ENCODE measurements around the gene CHST9. TPM values are rescaled to one million over a fixed set of nuclear protein-coding genes. Genes with fewer than 3 reads are reported as not detected.
"Not testable (repeated sequence)": the region's sequence is repeated elsewhere in the genome, so short reads cannot be mapped to it uniquely, and the experiment has no call there.

Gene CHST9
- total RNA-seq, 1 donor from 2014 or later, result 0.03 TPM

- no peaks in the 10 kb centered on the region for H3K4me1 ChIP-seq
- no peak for DNase-seq
- no peak for ATAC-seq
- TF ChIP-seq CTCF (IDR thresholded peaks at IDR 0.05), result no peak
- intact Hi-C loops (cut with DNase I), result no loop called here
- no peaks in the 10 kb centered on the region for H3K9me3 ChIP-seq
- no peaks in the 10 kb centered on the region for H3K27me3 ChIP-seq
- no peak overlapping the region for H3K4me3 ChIP-seq
- H3K36me3 ChIP-seq, result no peaks in the 10 kb centered on the region
- no peak overlapping the region for H3K27ac ChIP-seq
Measured at GRCh38 chr18:27164905-27165304, 20.2 kb downstream of the CHST9 start.

- H3K4me3 ChIP-seq; intact Hi-C loops (cut with DNase I); ATAC-seq; H3K36me3 ChIP-seq; H3K9me3 ChIP-seq; H3K4me1 ChIP-seq; H3K27ac ChIP-seq; DNase-seq; H3K27me3 ChIP-seq: not testable (repeated sequence)
Measured at GRCh38 chr18:27163197-27163716, 21.9 kb downstream of the CHST9 start.

- H3K9me3 ChIP-seq; H3K4me1 ChIP-seq; H3K36me3 ChIP-seq; H3K27ac ChIP-seq; ATAC-seq; intact Hi-C loops (cut with DNase I); H3K4me3 ChIP-seq; H3K27me3 ChIP-seq; DNase-seq: not testable (repeated sequence)
Measured at GRCh38 chr18:27149240-27149639, 35.9 kb downstream of the CHST9 start.

GRCh38 chr18:27144672-27145071 is 40.4 kb downstream of the CHST9 start:
- intact Hi-C loops (cut with DNase I), result no loop called here
- DNase-seq, result no peak

GRCh38 chr18:27143580-27144287 is 41.4 kb downstream of the CHST9 start:
- no peaks in the 10 kb centered on the region for H3K36me3 ChIP-seq
- intact Hi-C loops (cut with DNase I), result no loop called here
- no peak for DNase-seq

More at GRCh38 chr18:27144672-27145071, 40.4 kb downstream of the CHST9 start:
- no peak overlapping the region for H3K4me3 ChIP-seq
- no peaks in the 10 kb centered on the region for H3K27me3 ChIP-seq
- no peak for ATAC-seq
- no peaks in the 10 kb centered on the region for H3K9me3 ChIP-seq
- no peak for TF ChIP-seq CTCF (IDR thresholded peaks at IDR 0.05)
- no peaks in the 10 kb centered on the region for H3K36me3 ChIP-seq
- H3K27ac ChIP-seq, result no peak overlapping the region
- H3K4me1 ChIP-seq, result no peaks in the 10 kb centered on the region

GRCh38 chr18:27142891-27143290 is 42.2 kb downstream of the CHST9 start:
- DNase-seq (no peak), ATAC-seq (no peak)
- Histone ChIP-seq H3K27ac (no peak overlapping the region), H3K27me3 (no peaks in the 10 kb centered on the region), H3K4me3 (no peak overlapping the region), H3K9me3 (no peaks in the 10 kb centered on the region), H3K36me3 (no peaks in the 10 kb centered on the region), H3K4me1 (no peaks in the 10 kb centered on the region)
- no peak for TF ChIP-seq CTCF (IDR thresholded peaks at IDR 0.05)
- intact Hi-C loops (cut with DNase I), result no loop called here

More at GRCh38 chr18:27143580-27144287, 41.4 kb downstream of the CHST9 start:
- Histone ChIP-seq H3K9me3 (no peaks in the 10 kb centered on the region), H3K4me3 (no peak overlapping the region), H3K4me1 (no peaks in the 10 kb centered on the region), H3K27me3 (no peaks in the 10 kb centered on the region), H3K27ac (no peak overlapping the region)
- ATAC-seq, result no peak
- no peak for TF ChIP-seq CTCF (IDR thresholded peaks at IDR 0.05)
